Chondrocyte (in vitro differentiated cells): ENCODE results near the gene KRTAP19-2. TPM values are rescaled to one million over a fixed set of nuclear protein-coding genes. Genes with fewer than 3 reads are reported as not detected.

ENCODE experiments used
- DNase-seq: peaks from one replicate; pipeline ENCODE4 v3.0.0; 2021; ENCODE audit warnings: mixed read lengths, low spot score
- H3K27ac Mint-ChIP-seq: one replicate; pipeline ENCODE4 v1.8.0; 2021; ENCODE audit warnings: mild to moderate bottlenecking, moderate library complexity, mixed read lengths; ENCODE audit not compliant: unreplicated experiment
- H3K27me3 Mint-ChIP-seq: 2 replicates; pipeline ENCODE4 v1.8.0; 2021; ENCODE audit warnings: low read depth, mixed read lengths
- H3K36me3 Mint-ChIP-seq: 2 replicates; pipeline ENCODE4 v1.8.0; 2021; ENCODE audit warnings: low read depth, mixed read lengths
- H3K4me1 Mint-ChIP-seq: 2 replicates; pipeline ENCODE4 v1.8.0; 2021; ENCODE audit warnings: low read depth, mild to moderate bottlenecking, mixed read lengths
- H3K4me3 Mint-ChIP-seq: one replicate; pipeline ENCODE4 v1.8.0; 2021; ENCODE audit warnings: mild to moderate bottlenecking, moderate library complexity, mixed read lengths; ENCODE audit not compliant: unreplicated experiment
- H3K9me3 Mint-ChIP-seq: 2 replicates; pipeline ENCODE4 v1.8.0; 2021; ENCODE audit warnings: low read depth, mixed read lengths
- CTCF ChIP-seq: fragments of 200-600 bp; sonication (generic); IDR thresholded peaks from 2 replicates; pipeline ENCODE4 v1.5.0; 2021; ENCODE audit warnings: antibody characterized with exemption, mild to moderate bottlenecking, moderate library complexity
- total RNA-seq: library from RNA; stranded (reverse); gene quantifications from 3 replicates; pipeline ENCODE4 v1.2.1, GENCODE V29; 2021

The KRTAP19-2 gene
- total RNA-seq, 1 donor from 2014 or later = not detected

DNA sequence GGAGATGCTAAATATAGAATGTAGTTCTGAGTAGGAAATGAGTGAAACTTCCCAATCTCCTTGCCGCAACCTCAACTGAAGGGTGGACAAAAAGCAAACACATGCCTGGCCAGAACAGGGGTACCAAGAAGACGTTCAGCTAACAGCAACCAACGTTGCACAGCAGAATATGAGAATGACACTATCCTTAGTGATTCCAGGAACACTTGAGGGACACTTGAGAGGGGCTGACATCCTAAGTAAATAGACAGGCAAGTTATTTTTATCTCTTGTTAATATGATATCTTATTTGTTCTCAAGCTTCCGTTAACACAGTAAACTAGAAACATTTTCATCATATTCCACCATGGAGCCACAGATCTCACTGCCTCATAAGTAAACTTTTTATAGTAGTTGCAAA, 8.0 kb downstream of the KRTAP19-2 start:
- no peaks in the 10 kb centered on the region for H3K36me3 Mint-ChIP-seq
- peaks cover 3% of the 10 kb centered on the region for H3K27me3 Mint-ChIP-seq
- H3K27ac Mint-ChIP-seq = no peak overlapping the region
- H3K9me3 Mint-ChIP-seq = peaks cover 9% of the 10 kb centered on the region
- no peak for DNase-seq
- H3K4me1 Mint-ChIP-seq = no peaks in the 10 kb centered on the region
- no peak for TF ChIP-seq CTCF
- no peak overlapping the region for H3K4me3 Mint-ChIP-seq

- Mint-ChIP-seq H3K36me3 (no peaks in the 10 kb centered on the region), H3K27ac (no peak overlapping the region), H3K9me3 (peaks cover 9% of the 10 kb centered on the region), H3K4me3 (no peak overlapping the region), H3K4me1 (no peaks in the 10 kb centered on the region), H3K27me3 (peaks cover 3% of the 10 kb centered on the region)
- DNase-seq = no peak
- TF ChIP-seq CTCF = no peak
Observed at GRCh38 chr21:30478004-30478403, 9.2 kb downstream of the KRTAP19-2 start.

GRCh38 chr21:30468900-30469714, 18.1 kb downstream of the KRTAP19-2 start:
- TF ChIP-seq CTCF = no peak
- no peak for DNase-seq
- Mint-ChIP-seq H3K27me3 (no peaks in the 10 kb centered on the region), H3K4me1 (peaks cover 10% of the 10 kb centered on the region), H3K9me3 (peaks cover 3% of the 10 kb centered on the region), H3K4me3 (no peak overlapping the region), H3K36me3 (no peaks in the 10 kb centered on the region), H3K27ac (no peak overlapping the region)

DNA sequence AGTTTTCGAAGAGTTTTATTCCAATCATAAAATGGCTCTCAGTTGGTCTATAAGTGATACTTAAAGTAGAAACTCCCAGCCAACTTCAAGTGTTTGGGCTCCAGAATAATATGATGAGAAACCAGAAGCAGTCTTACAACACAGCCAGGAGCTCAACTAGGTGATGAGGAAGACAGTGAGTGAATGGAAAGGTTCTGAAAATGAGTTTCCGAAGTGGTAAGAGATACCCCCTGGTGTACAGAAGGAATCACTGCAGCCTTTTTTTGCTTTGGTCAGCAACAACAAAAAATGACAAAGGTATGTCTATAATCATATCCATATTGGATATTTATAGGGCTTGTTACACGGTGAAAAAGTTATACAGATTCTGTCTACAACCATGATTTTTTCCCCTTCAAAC, 23.5 kb downstream of the KRTAP19-2 start:
- H3K4me1 Mint-ChIP-seq = no peaks in the 10 kb centered on the region
- no peak overlapping the region for H3K4me3 Mint-ChIP-seq
- no peak overlapping the region for H3K27ac Mint-ChIP-seq
- H3K9me3 Mint-ChIP-seq = no peaks in the 10 kb centered on the region
- no peak for DNase-seq
- TF ChIP-seq CTCF = peak; percentile 76
- no peaks in the 10 kb centered on the region for H3K36me3 Mint-ChIP-seq
- no peaks in the 10 kb centered on the region for H3K27me3 Mint-ChIP-seq

DNA sequence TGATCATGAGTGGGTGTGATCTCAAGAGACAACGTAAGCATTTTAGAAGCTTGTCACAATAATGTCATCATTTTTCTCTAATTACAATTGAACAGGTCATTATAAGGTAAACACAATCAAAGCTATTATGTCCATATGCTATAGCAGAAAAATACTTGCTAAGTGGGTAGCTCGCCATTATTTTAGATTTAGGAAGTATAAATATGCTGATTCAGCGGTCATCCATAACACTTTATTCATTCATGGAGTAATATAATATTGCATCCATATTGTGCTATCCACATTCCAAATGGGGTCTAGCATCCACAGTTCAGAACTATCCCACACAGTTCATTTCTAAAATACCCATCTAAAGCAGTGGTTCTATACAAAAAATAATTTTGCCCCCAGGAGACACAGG, 38.7 kb downstream of the KRTAP19-2 start:
- DNase-seq = no peak
- no peak overlapping the region for H3K4me3 Mint-ChIP-seq
- TF ChIP-seq CTCF = no peak
- no peaks in the 10 kb centered on the region for H3K36me3 Mint-ChIP-seq
- H3K27me3 Mint-ChIP-seq = peaks cover 5% of the 10 kb centered on the region
- H3K27ac Mint-ChIP-seq = no peak overlapping the region
- no peaks in the 10 kb centered on the region for H3K4me1 Mint-ChIP-seq
- no peaks in the 10 kb centered on the region for H3K9me3 Mint-ChIP-seq
